GM10248 (cell line): ENCODE data around the gene BCAT1.

Experiments used
- CTCF ChIA-PET: fragments of 300-600 bp; sonication (Branson Sonifier 250); formaldehyde crosslinking; extraction: SDS; loops from one replicate; lab custom pipeline; 2021; ENCODE audit warnings: antibody characterized with exemption; lab: Yijun Ruan, JAX
- POLR2A ChIA-PET: fragments of 350-650 bp; sonication (Branson Sonifier 250); formaldehyde crosslinking; extraction: SDS; loops from one replicate; lab custom pipeline; 2020; ENCODE audit warnings: antibody characterized with exemption; lab: Yijun Ruan, JAX
- DNase-seq: peaks from one replicate; pipeline ENCODE4 v3.0.0; 2012; ENCODE audit errors: extremely low spot score
- CTCF ChIP-seq: IDR thresholded peaks from 2 replicates; pipeline ENCODE4 v1.5.1; 2012; ENCODE audit warnings: mild to moderate bottlenecking, low read depth; ENCODE audit errors: extremely low read depth, missing control alignments, control extremely low read depth

BCAT1 gene

GRCh38 chr12:24796876-24797275 is 152.0 kb downstream of the BCAT1 start:
- ChIA-PET POLR2A (no interaction called here), CTCF (interaction anchor here (0.8 to 1.6 kb wide), 2 partner anchors 29 to 42 kb away, joined by 3 read pairs; no protein-coding TSS in a partner anchor)
- DNase-seq, result no peak
- TF ChIP-seq CTCF, result no peak

GRCh38 chr12:24795699-24796347 is 153.1 kb downstream of the BCAT1 start:
- ChIA-PET CTCF (interaction anchor here (1.2 to 2.5 kb wide), 4 partner anchors 10 to 42 kb away, joined by 3 to 10 read pairs (median 5); no protein-coding TSS in a partner anchor), POLR2A (no interaction called here)
- TF ChIP-seq CTCF, result no peak
- no peak for DNase-seq

- no peak for TF ChIP-seq CTCF
- DNase-seq, result no peak
- ChIA-PET POLR2A (no interaction called here), CTCF (interaction anchor here (1.0 to 1.2 kb wide), 3 partner anchors 13 to 1558 kb away, joined by 3 read pairs; no protein-coding TSS in a partner anchor)
These were observed 157.3 kb downstream of the BCAT1 start for GRCh38 chr12:24791622-24792021.

- no peak for DNase-seq
- POLR2A ChIA-PET, result no interaction called here
- CTCF ChIA-PET, result interaction anchor here (1.7 kb wide), 1 partner anchor 11 kb away, joined by 6 read pairs; no protein-coding TSS in a partner anchor
- TF ChIP-seq CTCF, result no peak
These were observed 160.0 kb downstream of the BCAT1 start for GRCh38 chr12:24788886-24789285.

GRCh38 chr12:24780697-24781368 is 168.1 kb downstream of the BCAT1 start:
- peak; percentile 10 for DNase-seq
- CTCF ChIA-PET, result interaction anchor here (0.6 kb wide), 1 partner anchor 240 kb away, joined by 3 read pairs; no protein-coding TSS in a partner anchor
- POLR2A ChIA-PET, result no interaction called here
- peak; percentile 29 for TF ChIP-seq CTCF

- peak; percentile 40 for TF ChIP-seq CTCF
- ChIA-PET CTCF (interaction anchor here (0.7 to 3.9 kb wide), 13 partner anchors 8 to 1572 kb away, joined by 3 to 23 read pairs (median 4); no protein-coding TSS in a partner anchor), POLR2A (no interaction called here)
- peak; percentile 20 for DNase-seq
These were observed 170.2 kb downstream of the BCAT1 start for GRCh38 chr12:24778486-24779304.
